ENCODE measurements around the gene PTPRT. TPM values are rescaled to one million over a fixed set of nuclear protein-coding genes. Genes with fewer than 3 reads are reported as not detected.

PTPRT gene
- total and polyA plus RNA-seq, 4 donors = 0.14 to 2.8 (median 0.40) TPM

- Histone ChIP-seq H3K36me3 (ENCODE audit: control insufficient read depth in 4 of 4, insufficient read depth in 3 of 4, low read depth in 1 of 4, low read length in 3 of 4) (no peaks in the 10 kb centered on the region), H3K27ac (ENCODE audit: low read depth in 1 of 2, low read length in 2 of 2) (no peak overlapping the region), H3K27me3 (ENCODE audit: control insufficient read depth in 4 of 4, insufficient read depth in 4 of 4, low read length in 3 of 4) (no peaks in the 10 kb centered on the region), H3K9ac (ENCODE audit: low read depth in 1 of 2, low read length in 2 of 2) (no peak overlapping the region), H3K4me3 (ENCODE audit: low read depth in 1 of 3, low read length in 3 of 3) (no peak overlapping the region), H3K4me1 (ENCODE audit: control insufficient read depth in 4 of 4, insufficient read depth in 4 of 4, low read length in 3 of 4) (no peaks in the 10 kb centered on the region), H3K9me3 (ENCODE audit: control insufficient read depth in 4 of 4, low read length in 3 of 4) (no peaks in the 10 kb centered on the region)
- TF ChIP-seq, protein P1, sequence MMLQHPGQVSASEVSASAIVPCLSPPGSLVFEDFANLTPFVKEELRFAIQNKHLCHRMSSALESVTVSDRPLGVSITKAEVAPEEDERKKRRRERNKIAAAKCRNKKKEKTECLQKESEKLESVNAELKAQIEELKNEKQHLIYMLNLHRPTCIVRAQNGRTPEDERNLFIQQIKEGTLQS (IDR thresholded peaks at IDR 0.05) = no peak
- TF ChIP-seq, protein P2, sequence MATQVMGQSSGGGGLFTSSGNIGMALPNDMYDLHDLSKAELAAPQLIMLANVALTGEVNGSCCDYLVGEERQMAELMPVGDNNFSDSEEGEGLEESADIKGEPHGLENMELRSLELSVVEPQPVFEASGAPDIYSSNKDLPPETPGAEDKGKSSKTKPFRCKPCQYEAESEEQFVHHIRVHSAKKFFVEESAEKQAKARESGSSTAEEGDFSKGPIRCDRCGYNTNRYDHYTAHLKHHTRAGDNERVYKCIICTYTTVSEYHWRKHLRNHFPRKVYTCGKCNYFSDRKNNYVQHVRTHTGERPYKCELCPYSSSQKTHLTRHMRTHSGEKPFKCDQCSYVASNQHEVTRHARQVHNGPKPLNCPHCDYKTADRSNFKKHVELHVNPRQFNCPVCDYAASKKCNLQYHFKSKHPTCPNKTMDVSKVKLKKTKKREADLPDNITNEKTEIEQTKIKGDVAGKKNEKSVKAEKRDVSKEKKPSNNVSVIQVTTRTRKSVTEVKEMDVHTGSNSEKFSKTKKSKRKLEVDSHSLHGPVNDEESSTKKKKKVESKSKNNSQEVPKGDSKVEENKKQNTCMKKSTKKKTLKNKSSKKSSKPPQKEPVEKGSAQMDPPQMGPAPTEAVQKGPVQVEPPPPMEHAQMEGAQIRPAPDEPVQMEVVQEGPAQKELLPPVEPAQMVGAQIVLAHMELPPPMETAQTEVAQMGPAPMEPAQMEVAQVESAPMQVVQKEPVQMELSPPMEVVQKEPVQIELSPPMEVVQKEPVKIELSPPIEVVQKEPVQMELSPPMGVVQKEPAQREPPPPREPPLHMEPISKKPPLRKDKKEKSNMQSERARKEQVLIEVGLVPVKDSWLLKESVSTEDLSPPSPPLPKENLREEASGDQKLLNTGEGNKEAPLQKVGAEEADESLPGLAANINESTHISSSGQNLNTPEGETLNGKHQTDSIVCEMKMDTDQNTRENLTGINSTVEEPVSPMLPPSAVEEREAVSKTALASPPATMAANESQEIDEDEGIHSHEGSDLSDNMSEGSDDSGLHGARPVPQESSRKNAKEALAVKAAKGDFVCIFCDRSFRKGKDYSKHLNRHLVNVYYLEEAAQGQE (IDR thresholded peaks at IDR 0.05) = no peak
- TF ChIP-seq ZBTB33 (IDR thresholded peaks at IDR 0.05) (no peak), NR2F2 (IDR thresholded peaks at IDR 0.05) (no peak)
- no peak for DNase-seq (ENCODE audit: low spot score)
- 44% methylated on average over 3 of the region's 3 CpGs for WGBS
Observed at GRCh38 chr20:43028470-43028869, 161.2 kb downstream of the PTPRT start.

DNA sequence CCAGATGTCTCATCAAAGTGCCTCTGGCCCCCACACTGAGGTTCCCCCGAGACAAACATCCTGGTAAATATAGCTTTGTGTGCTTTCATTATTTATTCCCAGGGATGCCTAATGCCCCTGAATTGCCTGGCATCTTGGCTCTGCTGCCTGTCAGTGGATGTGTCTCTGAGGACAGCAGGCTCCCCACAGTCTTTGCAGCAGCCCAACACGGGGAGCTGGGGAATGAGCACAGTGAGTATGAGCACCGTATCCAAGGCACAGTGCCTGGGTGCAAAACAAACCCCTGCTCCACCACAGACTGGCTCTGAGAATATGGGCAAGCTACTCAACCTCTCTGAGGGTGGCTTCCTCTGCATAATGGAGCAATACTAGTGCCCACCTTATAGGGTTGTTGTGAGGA is 165.9 kb downstream of the PTPRT start:
- Histone ChIP-seq H3K9me3 (ENCODE audit: control insufficient read depth in 4 of 4, low read length in 3 of 4) (no peaks in the 10 kb centered on the region), H3K27me3 (ENCODE audit: control insufficient read depth in 4 of 4, insufficient read depth in 4 of 4, low read length in 3 of 4) (no peaks in the 10 kb centered on the region)
- WGBS = 23% methylated on average over 3 of the region's 3 CpGs

GRCh38 chr20:43022568-43022967 is 167.1 kb downstream of the PTPRT start:
- DNase-seq (ENCODE audit: low spot score) = no peak
- WGBS = 95% methylated on average over 1 of the region's 1 CpG
- no peak overlapping the region for H3K27ac ChIP-seq (ENCODE audit: low read depth in 1 of 2, low read length in 2 of 2)
- H3K9me3 ChIP-seq (ENCODE audit: control insufficient read depth in 4 of 4, low read length in 3 of 4) = no peaks in the 10 kb centered on the region
- no peaks in the 10 kb centered on the region for H3K27me3 ChIP-seq (ENCODE audit: control insufficient read depth in 4 of 4, insufficient read depth in 4 of 4, low read length in 3 of 4)
- H3K9ac ChIP-seq (ENCODE audit: low read depth in 1 of 2, low read length in 2 of 2) = no peak overlapping the region
- TF ChIP-seq CTCF (IDR thresholded peaks at IDR 0.05; ENCODE audit: low read depth, low read length, missing input control) (no peak), GABPA (IDR thresholded peaks at IDR 0.05 in 1 of 2, conservative IDR thresholded peaks at IDR 0.05 in 1 of 2) (no peak), FOXA1 (IDR thresholded peaks at IDR 0.05) (no peak), HNF4A (conservative IDR thresholded peaks at IDR 0.05) (no peak), RAD21 (IDR thresholded peaks at IDR 0.05) (no peak), FOXA2 (IDR thresholded peaks at IDR 0.05) (no peak), SP1 (IDR thresholded peaks at IDR 0.05) (no peak)
- H3K36me3 ChIP-seq (ENCODE audit: control insufficient read depth in 4 of 4, insufficient read depth in 3 of 4, low read depth in 1 of 4, low read length in 3 of 4) = no peaks in the 10 kb centered on the region
- no peaks in the 10 kb centered on the region for H3K4me1 ChIP-seq (ENCODE audit: control insufficient read depth in 4 of 4, insufficient read depth in 4 of 4, low read length in 3 of 4)
- H3K4me3 ChIP-seq (ENCODE audit: low read depth in 1 of 3, low read length in 3 of 3) = no peak overlapping the region

More for the DNA sequence above, 165.9 kb downstream of the PTPRT start:
- TF ChIP-seq HNF4A (conservative IDR thresholded peaks at IDR 0.05) (no peak), HNF4G (IDR thresholded peaks at IDR 0.05) (no peak), TAF1 (conservative IDR thresholded peaks at IDR 0.05) (no peak), EGR1 (IDR thresholded peaks at IDR 0.05; ENCODE audit: low read depth in 2 of 2) (no peak), MAX (IDR thresholded peaks at IDR 0.05) (no peak), GABPA (IDR thresholded peaks at IDR 0.05 in 1 of 2, conservative IDR thresholded peaks at IDR 0.05 in 1 of 2) (no peak), YY1 (IDR thresholded peaks at IDR 0.05) (no peak), NR2F2 (IDR thresholded peaks at IDR 0.05) (no peak), FOXA1 (IDR thresholded peaks at IDR 0.05) (no peak), RXRA (IDR thresholded peaks at IDR 0.05) (no peak)
- TF ChIP-seq, protein P1 (IDR thresholded peaks at IDR 0.05) = no peak
- Histone ChIP-seq H3K36me3 (ENCODE audit: control insufficient read depth in 4 of 4, insufficient read depth in 3 of 4, low read depth in 1 of 4, low read length in 3 of 4) (no peaks in the 10 kb centered on the region), H3K4me3 (ENCODE audit: low read depth in 1 of 3, low read length in 3 of 3) (no peak overlapping the region), H3K27ac (ENCODE audit: low read depth in 1 of 2, low read length in 2 of 2) (no peak overlapping the region), H3K4me1 (ENCODE audit: control insufficient read depth in 4 of 4, insufficient read depth in 4 of 4, low read length in 3 of 4) (no peaks in the 10 kb centered on the region), H3K9ac (ENCODE audit: low read depth in 1 of 2, low read length in 2 of 2) (no peak overlapping the region)
- DNase-seq (ENCODE audit: low spot score) = no peak

Data from liver (tissue), 9 donors.